Esophagus squamous epithelium (tissue), 4 donors: Measurements from ENCODE around the gene SMOC2.

ENCODE experiments used
- CTCF ChIP-seq, 6 experiments: fragments of 450-650 bp in 4 of 6; fragments of 200-600 bp in 2 of 6; sonication (generic) in 2 of 6; IDR thresholded peaks; one replicate each; pipeline ENCODE4 v1.5.1; 2016 to 2019; ENCODE audit warnings: antibody characterized with exemption in 6 of 6, mild to moderate bottlenecking in 4 of 6, moderate library complexity in 4 of 6
- POLR2A ChIP-seq, 4 donors: fragments of 450-650 bp; IDR thresholded peaks; one replicate each; pipeline ENCODE4 v1.6.1; 2017; ENCODE audit warnings: antibody characterized with exemption in 4 of 4, mild to moderate bottlenecking in 4 of 4, moderate library complexity in 3 of 4

GRCh38 chr6:168667428-168667805 lies 226.4 kb downstream of the SMOC2 start:
- TF ChIP-seq CTCF (IDR thresholded peaks at IDR 0.05) (no peak), POLR2A (IDR thresholded peaks at IDR 0.05) (no peak)
